SU-DHL-6 (cell line): ENCODE results near the gene CCDC27.

ENCODE experiments used
- CTCF ChIP-seq: fragments of 200-600 bp; sonication (generic); IDR thresholded peaks from one replicate; pipeline ENCODE4 v1.5.1; 2017; ENCODE audit warnings: antibody characterized with exemption, mild to moderate bottlenecking, low read length, moderate library complexity; ENCODE audit not compliant: insufficient read depth, poor library complexity, severe bottlenecking
- EZH2phosphoT487 ChIP-seq: fragments of 200-600 bp; sonication (generic), shearing (Covaris generic); conservative IDR thresholded peaks from 2 replicates; pipeline ENCODE4 v1.6.1; 2018; ENCODE audit warnings: mild to moderate bottlenecking, antibody characterized with exemption, low read length, moderate library complexity, mixed read lengths

- TF ChIP-seq CTCF (no peak), EZH2phosphoT487 (no peak)
Measured at GRCh38 chr1:3712573-3713535, 39.4 kb upstream of the CCDC27 start.
